ENCODE measurements around the gene ASCC3.
"Not testable (repeated sequence)": the region's sequence is repeated elsewhere in the genome, so short reads cannot be mapped to it uniquely, and the experiment has no call there.

GRCh38 chr6:100758386-100758785 is 122.7 kb downstream of the ASCC3 start:
- not testable (repeated sequence) for TF ChIP-seq POLR2A (IDR thresholded peaks at IDR 0.05; ENCODE audit: low read depth); POLR2AphosphoS5 (IDR thresholded peaks at IDR 0.05); EP300 (IDR thresholded peaks at IDR 0.05)
- TF ChIP-seq, protein P1, sequence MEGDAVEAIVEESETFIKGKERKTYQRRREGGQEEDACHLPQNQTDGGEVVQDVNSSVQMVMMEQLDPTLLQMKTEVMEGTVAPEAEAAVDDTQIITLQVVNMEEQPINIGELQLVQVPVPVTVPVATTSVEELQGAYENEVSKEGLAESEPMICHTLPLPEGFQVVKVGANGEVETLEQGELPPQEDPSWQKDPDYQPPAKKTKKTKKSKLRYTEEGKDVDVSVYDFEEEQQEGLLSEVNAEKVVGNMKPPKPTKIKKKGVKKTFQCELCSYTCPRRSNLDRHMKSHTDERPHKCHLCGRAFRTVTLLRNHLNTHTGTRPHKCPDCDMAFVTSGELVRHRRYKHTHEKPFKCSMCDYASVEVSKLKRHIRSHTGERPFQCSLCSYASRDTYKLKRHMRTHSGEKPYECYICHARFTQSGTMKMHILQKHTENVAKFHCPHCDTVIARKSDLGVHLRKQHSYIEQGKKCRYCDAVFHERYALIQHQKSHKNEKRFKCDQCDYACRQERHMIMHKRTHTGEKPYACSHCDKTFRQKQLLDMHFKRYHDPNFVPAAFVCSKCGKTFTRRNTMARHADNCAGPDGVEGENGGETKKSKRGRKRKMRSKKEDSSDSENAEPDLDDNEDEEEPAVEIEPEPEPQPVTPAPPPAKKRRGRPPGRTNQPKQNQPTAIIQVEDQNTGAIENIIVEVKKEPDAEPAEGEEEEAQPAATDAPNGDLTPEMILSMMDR (IDR thresholded peaks at IDR 0.05), result not testable (repeated sequence)
